AG08395 (cell line): ENCODE data around the gene CCDC40.

Experiments
- DNase-seq: peaks from one replicate; pipeline ENCODE4 v3.0.0; 2012; ENCODE audit warnings: mixed read lengths, low spot score

CCDC40 gene

DNA sequence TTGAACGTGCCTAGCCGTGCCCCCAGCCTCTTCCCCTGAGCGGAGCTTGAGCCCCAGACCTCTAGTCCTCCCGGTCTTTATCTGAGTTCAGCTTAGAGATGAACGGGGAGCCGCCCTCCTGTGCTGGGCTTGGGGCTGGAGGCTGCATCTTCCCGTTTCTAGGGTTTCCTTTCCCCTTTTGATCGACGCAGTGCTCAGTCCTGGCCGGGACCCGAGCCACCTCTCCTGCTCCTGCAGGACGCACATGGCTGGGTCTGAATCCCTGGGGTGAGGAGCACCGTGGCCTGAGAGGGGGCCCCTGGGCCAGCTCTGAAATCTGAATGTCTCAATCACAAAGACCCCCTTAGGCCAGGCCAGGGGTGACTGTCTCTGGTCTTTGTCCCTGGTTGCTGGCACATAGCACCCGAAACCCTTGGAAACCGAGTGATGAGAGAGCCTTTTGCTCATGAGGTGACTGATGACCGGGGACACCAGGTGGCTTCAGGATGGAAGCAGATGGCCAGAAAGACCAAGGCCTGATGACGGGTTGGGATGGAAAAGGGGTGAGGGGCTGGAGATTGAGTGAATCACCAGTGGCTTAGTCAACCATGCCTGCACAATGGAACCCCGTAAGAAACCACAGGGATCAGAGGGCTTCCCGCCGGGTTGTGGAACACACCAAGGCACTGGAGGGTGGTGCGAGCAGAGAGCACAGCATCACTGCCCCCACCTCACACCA is 65.7 kb downstream of the CCDC40 start:
- DNase-seq = peak; percentile 29

DNA sequence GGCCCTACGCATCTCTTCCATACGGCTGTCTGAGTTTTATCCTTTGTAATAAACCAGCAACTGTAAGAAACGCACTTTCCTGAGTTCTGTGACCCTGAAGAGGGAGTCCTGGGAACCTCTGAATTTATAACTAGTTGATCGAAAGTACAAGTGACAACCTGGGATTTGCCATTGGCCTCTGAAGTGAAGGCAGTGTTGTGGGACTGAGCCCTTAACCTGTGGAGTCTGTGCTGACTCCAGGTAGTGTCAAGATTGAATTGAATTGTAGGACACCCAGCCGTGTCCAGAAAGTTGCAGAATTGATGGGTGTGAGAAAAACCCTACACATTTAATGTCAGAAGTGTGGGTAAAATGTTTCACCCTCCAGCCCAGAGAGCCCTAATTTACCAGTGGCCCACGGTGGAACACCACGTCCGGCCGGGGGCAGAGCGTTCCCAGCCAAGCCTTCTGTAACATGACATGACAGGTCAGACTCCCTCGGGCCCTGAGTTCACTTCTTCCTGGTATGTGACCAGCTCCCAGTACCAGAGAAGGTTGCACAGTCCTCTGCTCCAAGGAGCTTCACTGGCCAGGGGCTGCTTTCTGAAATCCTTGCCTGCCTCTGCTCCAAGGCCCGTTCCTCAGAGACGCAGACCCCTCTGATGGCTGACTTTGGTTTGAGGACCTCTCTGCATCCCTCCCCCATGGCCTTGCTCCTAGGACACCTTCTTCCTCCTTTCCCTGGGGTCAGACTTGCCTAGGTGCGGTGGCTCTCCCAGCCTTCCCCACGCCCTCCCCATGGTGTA is 66.4 kb downstream of the CCDC40 start:
- no peak for DNase-seq

GRCh38 chr17:80103449-80104085 is 67.1 kb downstream of the CCDC40 start:
- DNase-seq = no peak

DNA sequence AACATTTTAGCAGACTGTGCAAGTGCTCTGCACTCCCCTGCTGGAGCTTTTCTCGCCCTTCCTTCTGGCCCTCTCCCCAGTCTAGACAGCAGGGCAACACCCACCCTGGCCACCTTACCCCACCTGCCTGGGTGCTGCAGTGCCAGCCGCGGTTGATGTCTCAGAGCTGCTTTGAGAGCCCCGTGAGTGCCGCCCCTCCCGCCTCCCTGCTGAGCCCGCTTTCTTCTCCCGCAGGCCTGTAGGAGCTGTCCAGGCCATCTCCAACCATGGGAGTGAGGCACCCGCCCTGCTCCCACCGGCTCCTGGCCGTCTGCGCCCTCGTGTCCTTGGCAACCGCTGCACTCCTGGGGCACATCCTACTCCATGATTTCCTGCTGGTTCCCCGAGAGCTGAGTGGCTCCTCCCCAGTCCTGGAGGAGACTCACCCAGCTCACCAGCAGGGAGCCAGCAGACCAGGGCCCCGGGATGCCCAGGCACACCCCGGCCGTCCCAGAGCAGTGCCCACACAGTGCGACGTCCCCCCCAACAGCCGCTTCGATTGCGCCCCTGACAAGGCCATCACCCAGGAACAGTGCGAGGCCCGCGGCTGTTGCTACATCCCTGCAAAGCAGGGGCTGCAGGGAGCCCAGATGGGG is 68.0 kb downstream of the CCDC40 start:
- DNase-seq = no peak

- no peak for DNase-seq
These were observed 68.5 kb downstream of the CCDC40 start for GRCh38 chr17:80104956-80105375.

DNA sequence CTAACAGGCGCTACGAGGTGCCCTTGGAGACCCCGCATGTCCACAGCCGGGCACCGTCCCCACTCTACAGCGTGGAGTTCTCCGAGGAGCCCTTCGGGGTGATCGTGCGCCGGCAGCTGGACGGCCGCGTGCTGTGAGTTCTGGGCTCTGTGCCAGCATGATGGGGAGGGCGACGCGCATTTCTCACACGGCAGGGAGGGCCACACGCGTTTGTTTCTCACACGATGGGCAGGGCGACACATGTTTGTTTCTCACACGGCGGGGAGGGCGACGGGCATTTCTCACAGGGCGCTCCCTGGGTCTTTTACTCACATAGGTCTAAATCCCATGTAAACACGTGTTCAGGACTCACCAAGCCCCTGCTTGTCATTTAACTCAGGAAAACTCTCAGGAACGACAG is 69.3 kb downstream of the CCDC40 start:
- DNase-seq = peak; percentile 45

- no peak for DNase-seq
These were observed 69.7 kb downstream of the CCDC40 start for GRCh38 chr17:80106176-80106575.

DNA sequence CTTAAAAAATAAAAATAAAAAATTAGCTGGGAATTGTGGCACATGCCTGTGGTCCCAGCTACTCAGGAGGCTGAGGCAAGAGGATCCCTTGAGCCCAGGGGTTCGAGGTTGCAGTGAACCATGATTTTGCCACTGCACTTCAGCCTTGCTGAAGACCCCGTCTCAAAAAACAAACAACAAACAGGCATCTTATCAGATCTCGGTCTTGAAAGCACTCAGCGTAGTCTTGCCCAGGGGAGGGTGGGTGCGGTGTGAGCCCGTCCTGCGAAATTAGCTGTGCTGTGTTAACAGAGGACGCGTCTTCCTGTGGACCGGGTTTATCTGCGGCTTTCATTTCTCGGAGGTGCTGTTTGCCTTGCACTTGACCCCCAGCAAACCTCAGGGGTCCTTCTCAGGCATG is 70.3 kb downstream of the CCDC40 start:
- no peak for DNase-seq

GRCh38 chr17:80107231-80108021 is 71.0 kb downstream of the CCDC40 start:
- DNase-seq = no peak

GRCh38 chr17:80108036-80108971 is 71.9 kb downstream of the CCDC40 start:
- DNase-seq = no peak

DNA sequence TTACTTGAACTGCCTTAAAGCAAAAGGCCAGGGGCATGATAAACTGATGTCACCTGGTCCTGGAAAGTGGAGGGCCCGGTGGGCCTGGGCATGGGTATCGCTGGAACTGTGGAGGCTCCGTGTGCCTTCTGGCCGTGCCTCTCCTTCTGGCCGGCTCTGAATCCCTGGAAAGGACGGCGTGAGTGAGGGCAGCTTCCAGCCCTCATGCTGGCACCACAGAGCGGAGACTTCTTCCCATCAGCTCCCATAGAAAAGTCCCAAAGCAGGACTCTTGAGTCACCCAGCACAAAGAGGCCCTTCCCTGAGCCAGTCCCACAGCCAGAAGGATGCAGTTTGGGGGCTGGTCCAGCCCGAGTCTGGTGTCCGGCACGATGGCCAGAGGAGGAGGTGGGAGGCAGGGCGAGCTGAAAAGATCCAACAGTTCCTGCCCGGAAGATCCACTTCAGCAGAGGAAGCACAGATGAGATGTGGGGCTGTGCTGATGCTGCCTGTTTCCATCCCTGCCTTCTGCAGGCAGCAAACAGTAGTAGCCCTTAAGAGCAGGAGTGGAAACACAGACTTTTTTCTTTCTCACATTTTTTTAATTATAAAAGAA is 72.7 kb downstream of the CCDC40 start:
- DNase-seq = no peak

- no peak for DNase-seq
These were observed 73.4 kb downstream of the CCDC40 start for GRCh38 chr17:80109713-80110446.

GRCh38 chr17:80110447-80110812 is 74.0 kb downstream of the CCDC40 start:
- no peak for DNase-seq

DNA sequence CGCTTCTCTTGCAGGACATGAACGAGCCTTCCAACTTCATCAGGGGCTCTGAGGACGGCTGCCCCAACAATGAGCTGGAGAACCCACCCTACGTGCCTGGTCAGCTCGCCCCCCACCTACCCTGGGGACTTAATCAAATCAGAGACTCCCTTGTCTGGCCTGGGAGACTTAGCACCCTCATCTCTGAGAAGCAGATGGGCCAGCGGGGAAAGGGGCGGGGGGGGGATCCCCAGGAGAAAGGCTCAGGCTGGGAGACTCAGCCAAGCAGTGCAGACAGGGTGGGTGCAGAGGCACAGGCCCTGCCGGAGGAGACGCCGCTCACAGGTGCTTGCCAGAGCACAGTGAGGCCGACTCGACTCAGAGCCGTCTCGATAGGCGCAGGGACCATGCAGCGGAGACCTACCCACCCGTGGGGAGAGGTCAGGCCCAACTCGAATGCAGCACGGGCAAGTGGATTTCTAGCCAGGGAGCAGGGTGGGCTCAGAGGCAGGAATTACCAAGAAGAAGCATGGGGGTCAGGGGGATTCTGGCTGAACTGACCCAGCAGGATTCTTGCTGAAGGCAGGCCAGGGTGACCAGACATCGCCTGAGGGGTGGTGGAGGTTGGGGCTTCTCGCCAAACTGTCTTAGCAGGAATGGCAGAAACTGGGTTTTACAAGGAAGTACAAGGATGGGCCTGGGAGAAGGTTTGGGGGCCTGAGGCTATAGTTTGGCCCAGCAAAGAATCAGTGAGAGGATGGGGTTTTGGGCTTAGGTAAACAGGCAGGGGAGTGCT is 74.7 kb downstream of the CCDC40 start:
- no peak for DNase-seq

GRCh38 chr17:80111702-80112470 is 75.4 kb downstream of the CCDC40 start:
- DNase-seq = no peak

GRCh38 chr17:80112471-80113032 is 76.1 kb downstream of the CCDC40 start:
- no peak for DNase-seq

GRCh38 chr17:80113033-80113484 is 76.6 kb downstream of the CCDC40 start:
- DNase-seq = no peak

- DNase-seq = no peak
These were observed 78.3 kb downstream of the CCDC40 start for GRCh38 chr17:80114758-80115157.
